Loucy (cell line): ENCODE measurements around the gene GDA.

ENCODE experiments used
- H2AFZ ChIP-seq: fragments of 200-600 bp; sonication (generic); 2 replicates; pipeline ENCODE4 v1.6.0; 2016; ENCODE audit warnings: antibody characterized with exemption, mild to moderate bottlenecking, low read length, moderate library complexity
- H3F3A ChIP-seq: fragments of 200-600 bp; 2 replicates; pipeline ENCODE4 v1.6.0; 2016; ENCODE audit warnings: antibody characterized with exemption, low read depth, mild to moderate bottlenecking
- H3K27me3 ChIP-seq: fragments of 200-600 bp; sonication (generic); 2 replicates; pipeline ENCODE4 v1.6.1; 2014; ENCODE audit warnings: low read length, mild to moderate bottlenecking; ENCODE audit not compliant: insufficient read depth, poor library complexity, severe bottlenecking
- H3K36me3 ChIP-seq: fragments of 200-600 bp; sonication (generic); 2 replicates; pipeline ENCODE4 v1.6.1; 2016; ENCODE audit warnings: low read length; ENCODE audit not compliant: insufficient read depth
- H3K4me1 ChIP-seq: fragments of 200-600 bp; sonication (generic); 2 replicates; pipeline ENCODE4 v1.5.1; 2014; ENCODE audit warnings: low read length, mild to moderate bottlenecking; ENCODE audit not compliant: insufficient read depth, poor library complexity, severe bottlenecking
- H3K4me2 ChIP-seq: fragments of 200-600 bp; sonication (generic); 2 replicates; pipeline ENCODE4 v1.6.0; 2014; ENCODE audit warnings: antibody characterized with exemption, low read length, low read depth, mild to moderate bottlenecking; ENCODE audit not compliant: poor library complexity, severe bottlenecking
- H3K4me3 ChIP-seq: fragments of 200-600 bp; sonication (generic); 2 replicates; pipeline ENCODE4 v1.5.1; 2014; ENCODE audit warnings: low read length, mild to moderate bottlenecking, mixed read lengths; ENCODE audit not compliant: poor library complexity, severe bottlenecking
- H3K79me2 ChIP-seq: fragments of 200-600 bp; sonication (generic); 2 replicates; pipeline ENCODE4 v1.6.1; 2014; ENCODE audit warnings: low read length; ENCODE audit not compliant: insufficient read depth
- H3K9ac ChIP-seq: fragments of 200-600 bp; sonication (generic); 2 replicates; pipeline ENCODE4 v1.6.0; 2014; ENCODE audit warnings: mild to moderate bottlenecking, low read depth, low read length, moderate library complexity; ENCODE audit not compliant: poor library complexity, severe bottlenecking
- H3K9me2 ChIP-seq: fragments of 200-600 bp; sonication (generic); replicated peaks from 2 replicates; pipeline ENCODE4 v1.6.1; 2016; ENCODE audit warnings: low read depth, low read length, mixed read lengths
- H3K9me3 ChIP-seq: fragments of 200-600 bp; sonication (generic); 2 replicates; pipeline ENCODE4 v1.6.1; 2014; ENCODE audit warnings: mild to moderate bottlenecking, antibody characterized with exemption, low read length, low read depth; ENCODE audit not compliant: insufficient read depth
- H4K20me1 ChIP-seq: fragments of 200-600 bp; sonication (generic); 2 replicates; pipeline ENCODE4 v1.6.0; 2014; ENCODE audit warnings: antibody characterized with exemption, low read length, mild to moderate bottlenecking; ENCODE audit not compliant: insufficient read depth, poor library complexity, severe bottlenecking
- EZH2phosphoT487 ChIP-seq: fragments of 200-600 bp; IDR thresholded peaks from 2 replicates; pipeline ENCODE4 v1.6.1; 2018; ENCODE audit warnings: antibody characterized with exemption, mild to moderate bottlenecking, moderate library complexity, borderline replicate concordance
- TF ChIP-seq, protein P1 (sequence below): fragments of 200-600 bp; sonication (generic); conservative IDR thresholded peaks from 2 replicates; pipeline ENCODE4 v1.5.1; 2014; ENCODE audit warnings: mild to moderate bottlenecking, antibody characterized with exemption, low read length

Gene GDA

DNA sequence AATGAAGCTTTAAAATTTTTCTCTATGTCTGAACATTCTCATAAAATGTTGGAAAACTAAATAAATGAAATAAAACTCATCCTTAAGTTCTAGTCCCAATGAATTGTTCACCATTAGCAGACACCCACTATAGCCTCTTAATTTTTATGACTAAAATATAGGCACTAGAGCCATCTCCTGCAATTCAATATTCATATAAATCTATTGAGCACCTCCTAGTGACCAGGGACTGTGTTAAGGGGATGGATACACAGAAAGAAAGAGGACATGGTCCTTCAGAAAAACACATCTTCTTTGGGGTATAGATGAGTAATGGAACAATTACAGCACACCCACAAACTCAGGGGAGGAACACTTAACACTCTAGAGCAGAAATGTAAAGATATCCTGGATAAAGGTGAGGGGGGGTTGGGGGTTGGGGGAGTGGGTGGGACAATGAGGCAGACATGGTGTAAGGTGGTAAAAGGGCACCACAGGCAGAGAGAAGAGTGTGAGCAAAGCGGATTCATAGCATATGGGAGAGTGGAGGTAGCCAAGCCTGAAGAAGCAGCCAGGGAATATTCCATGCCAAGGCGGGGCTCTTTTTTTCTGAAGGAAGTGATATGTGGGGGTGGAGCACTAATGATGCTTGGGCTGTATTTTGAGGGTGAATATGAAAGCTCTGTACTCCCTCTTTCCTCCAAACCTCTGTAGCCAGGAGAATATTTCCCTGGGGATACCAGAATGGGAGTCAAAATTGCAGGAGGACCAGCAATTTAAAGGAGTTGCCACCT, 3.3 kb upstream of the GDA start:
- Histone ChIP-seq H3K9me3 (no peaks in the 10 kb centered on the region), H3K9ac (no peak overlapping the region), H4K20me1 (no peaks in the 10 kb centered on the region), H2AFZ (no peak overlapping the region), H3K4me3 (no peak overlapping the region), H3K4me1 (no peaks in the 10 kb centered on the region), H3K4me2 (no peak overlapping the region), H3K27me3 (no peaks in the 10 kb centered on the region), H3K36me3 (no peaks in the 10 kb centered on the region), H3K79me2 (no peaks in the 10 kb centered on the region), H3K9me2 (no peaks in the 10 kb centered on the region), H3F3A (no peaks in the 10 kb centered on the region)
- TF ChIP-seq, protein P1, sequence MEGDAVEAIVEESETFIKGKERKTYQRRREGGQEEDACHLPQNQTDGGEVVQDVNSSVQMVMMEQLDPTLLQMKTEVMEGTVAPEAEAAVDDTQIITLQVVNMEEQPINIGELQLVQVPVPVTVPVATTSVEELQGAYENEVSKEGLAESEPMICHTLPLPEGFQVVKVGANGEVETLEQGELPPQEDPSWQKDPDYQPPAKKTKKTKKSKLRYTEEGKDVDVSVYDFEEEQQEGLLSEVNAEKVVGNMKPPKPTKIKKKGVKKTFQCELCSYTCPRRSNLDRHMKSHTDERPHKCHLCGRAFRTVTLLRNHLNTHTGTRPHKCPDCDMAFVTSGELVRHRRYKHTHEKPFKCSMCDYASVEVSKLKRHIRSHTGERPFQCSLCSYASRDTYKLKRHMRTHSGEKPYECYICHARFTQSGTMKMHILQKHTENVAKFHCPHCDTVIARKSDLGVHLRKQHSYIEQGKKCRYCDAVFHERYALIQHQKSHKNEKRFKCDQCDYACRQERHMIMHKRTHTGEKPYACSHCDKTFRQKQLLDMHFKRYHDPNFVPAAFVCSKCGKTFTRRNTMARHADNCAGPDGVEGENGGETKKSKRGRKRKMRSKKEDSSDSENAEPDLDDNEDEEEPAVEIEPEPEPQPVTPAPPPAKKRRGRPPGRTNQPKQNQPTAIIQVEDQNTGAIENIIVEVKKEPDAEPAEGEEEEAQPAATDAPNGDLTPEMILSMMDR, result no peak
- TF ChIP-seq EZH2phosphoT487, result no peak

DNA sequence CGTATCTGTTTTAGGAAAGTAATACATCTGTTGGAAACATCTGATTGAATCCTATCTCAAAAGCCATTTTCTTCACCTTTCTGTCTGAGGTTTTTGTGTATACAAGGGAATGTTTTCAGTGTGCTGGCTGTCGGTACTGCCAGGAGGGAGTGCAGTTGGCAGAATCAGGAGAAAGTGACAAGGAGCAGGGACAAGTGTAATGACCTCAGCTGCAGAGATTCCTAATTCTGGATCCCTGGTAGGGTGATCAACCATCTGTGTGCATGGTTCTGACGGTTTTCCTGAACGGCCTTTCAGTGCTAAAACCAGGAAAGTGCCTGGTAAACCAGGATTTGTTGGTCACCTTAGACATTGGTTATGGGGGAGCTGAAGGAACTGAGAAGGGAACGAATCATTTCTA, 1.6 kb upstream of the GDA start:
- no peaks in the 10 kb centered on the region for H3K9me3 ChIP-seq
- H3K4me1 ChIP-seq, result no peaks in the 10 kb centered on the region
- H3K9me2 ChIP-seq, result no peaks in the 10 kb centered on the region
- H2AFZ ChIP-seq, result no peak overlapping the region
- no peaks in the 10 kb centered on the region for H4K20me1 ChIP-seq
- H3K4me3 ChIP-seq, result no peak overlapping the region
- H3K27me3 ChIP-seq, result no peaks in the 10 kb centered on the region
- no peaks in the 10 kb centered on the region for H3K36me3 ChIP-seq
- H3F3A ChIP-seq, result no peaks in the 10 kb centered on the region
- TF ChIP-seq, protein P1, result no peak
- TF ChIP-seq EZH2phosphoT487, result no peak
- H3K9ac ChIP-seq, result no peak overlapping the region
- H3K4me2 ChIP-seq, result no peak overlapping the region
- H3K79me2 ChIP-seq, result no peaks in the 10 kb centered on the region

DNA sequence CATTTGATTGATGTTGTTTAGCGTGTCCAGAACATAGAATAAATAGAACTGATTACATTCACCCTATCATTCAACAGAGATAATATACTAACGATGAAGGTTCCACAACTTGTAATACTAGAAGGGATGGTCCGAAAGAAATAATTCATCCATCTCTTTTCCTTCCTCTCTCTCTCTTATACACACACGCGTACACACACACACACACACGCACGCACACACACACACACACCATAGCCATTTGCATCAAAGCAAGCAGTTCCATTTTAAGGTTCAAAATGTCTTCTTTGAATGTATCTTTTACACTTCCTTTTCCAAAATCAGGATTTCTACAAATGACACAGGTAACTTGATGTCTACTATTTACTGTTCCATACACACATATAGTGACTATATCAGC, 887 bp downstream of the GDA start:
- no peaks in the 10 kb centered on the region for H3K79me2 ChIP-seq
- no peak overlapping the region for H3K4me2 ChIP-seq

More for the DNA sequence above, 887 bp downstream of the GDA start:
- H3F3A ChIP-seq, result no peaks in the 10 kb centered on the region
- no peak overlapping the region for H2AFZ ChIP-seq
- H3K27me3 ChIP-seq, result no peaks in the 10 kb centered on the region
- TF ChIP-seq EZH2phosphoT487, result no peak
- TF ChIP-seq, protein P1, result no peak
- no peak overlapping the region for H3K4me3 ChIP-seq
- H3K9me3 ChIP-seq, result no peaks in the 10 kb centered on the region
- H4K20me1 ChIP-seq, result no peaks in the 10 kb centered on the region
- H3K4me1 ChIP-seq, result no peaks in the 10 kb centered on the region
- H3K9ac ChIP-seq, result no peak overlapping the region
- no peaks in the 10 kb centered on the region for H3K9me2 ChIP-seq
- H3K36me3 ChIP-seq, result no peaks in the 10 kb centered on the region
